GM10847 (cell line): ENCODE data around the gene SLC34A3.

Experiments used
- POLR2A ChIP-seq: IDR thresholded peaks from 2 replicates; pipeline ENCODE4 v1.6.1; 2011; ENCODE audit not compliant: insufficient read length; ENCODE audit errors: extremely low read depth

Gene SLC34A3

DNA sequence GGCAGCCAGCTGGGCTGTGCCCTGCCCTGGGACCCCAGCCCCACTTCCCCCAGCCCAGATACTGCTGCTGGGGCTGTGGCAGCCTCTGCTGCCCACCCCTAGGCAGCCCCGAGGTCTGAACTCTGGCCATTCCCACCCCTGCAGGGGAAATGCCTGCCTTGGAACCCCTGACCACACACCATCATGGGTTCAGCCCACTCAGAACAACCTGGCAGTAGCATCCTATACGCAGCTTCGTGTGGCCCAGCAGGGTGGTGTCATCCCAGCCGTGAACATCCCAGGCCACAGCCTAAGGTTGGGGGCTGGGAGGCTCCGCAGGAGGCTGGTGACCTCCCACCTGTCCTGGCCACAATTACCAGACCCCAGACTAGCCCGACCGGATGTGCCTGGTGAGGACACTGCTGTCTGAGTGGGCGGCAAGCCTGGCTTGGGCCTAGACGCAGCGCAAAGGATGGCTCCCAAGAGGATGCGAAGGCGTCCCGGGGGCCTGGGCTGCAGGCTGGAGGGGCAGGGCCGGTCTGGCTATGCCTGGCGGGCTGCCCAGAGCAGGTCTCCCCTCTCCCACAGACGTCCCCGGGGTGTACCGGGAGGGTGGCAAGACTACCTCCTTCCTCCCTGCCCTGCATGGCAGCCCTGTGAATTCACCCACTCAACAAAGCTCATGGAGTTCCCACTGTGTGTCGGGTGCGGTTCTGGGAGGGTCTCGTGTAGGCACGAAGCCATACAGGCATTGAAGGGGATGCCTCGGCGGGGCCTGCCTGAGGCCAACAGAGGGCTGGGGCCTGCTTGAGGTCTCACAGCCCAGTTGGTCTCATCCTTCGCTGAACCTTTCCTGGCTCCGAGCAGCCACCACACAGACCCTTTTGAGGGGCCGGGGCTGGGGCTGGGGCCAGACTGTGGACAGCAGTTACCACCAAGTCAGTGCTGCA lies 1.5 kb upstream of the SLC34A3 start:
- no peak for TF ChIP-seq POLR2A

DNA sequence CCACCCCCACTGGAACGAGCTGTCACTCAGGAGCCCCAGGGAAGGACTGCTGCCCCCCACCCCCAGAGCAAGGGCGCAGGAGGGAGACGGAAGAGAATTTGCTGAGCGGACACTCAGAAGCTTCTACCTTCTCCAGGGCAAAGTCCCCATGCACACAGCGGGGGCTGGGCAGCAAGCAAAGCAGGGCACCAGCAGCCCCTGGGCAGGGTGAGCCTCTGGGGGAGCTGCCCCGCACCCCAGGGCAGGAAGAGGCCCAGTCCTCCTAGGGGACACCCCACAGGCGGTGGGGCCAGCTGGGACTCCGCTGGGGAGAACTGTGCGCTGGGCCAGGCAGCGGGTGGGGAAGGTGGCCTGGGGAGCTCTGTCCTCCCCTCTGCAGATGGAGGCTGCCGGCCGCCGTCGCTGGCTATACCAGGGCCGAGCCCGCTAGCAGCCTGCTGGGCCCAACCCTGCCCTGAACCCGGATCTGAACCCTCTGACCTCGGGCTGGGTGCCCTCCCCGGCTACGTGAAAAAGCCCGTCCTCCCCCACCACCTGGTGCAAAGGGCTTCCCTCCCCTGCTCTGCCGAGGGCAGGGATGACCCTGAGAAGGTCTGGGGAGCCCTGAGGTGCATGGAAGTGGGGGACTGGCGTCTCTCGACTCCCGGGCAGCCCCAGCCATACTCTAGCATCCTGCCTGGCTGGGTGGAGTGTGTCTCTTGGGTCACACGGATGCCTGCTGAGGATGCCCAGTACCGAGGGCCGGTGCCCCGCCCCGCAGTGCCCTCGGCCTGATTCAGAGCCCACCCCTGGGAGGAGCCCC lies 597 bp upstream of the SLC34A3 start:
- no peak for TF ChIP-seq POLR2A

DNA sequence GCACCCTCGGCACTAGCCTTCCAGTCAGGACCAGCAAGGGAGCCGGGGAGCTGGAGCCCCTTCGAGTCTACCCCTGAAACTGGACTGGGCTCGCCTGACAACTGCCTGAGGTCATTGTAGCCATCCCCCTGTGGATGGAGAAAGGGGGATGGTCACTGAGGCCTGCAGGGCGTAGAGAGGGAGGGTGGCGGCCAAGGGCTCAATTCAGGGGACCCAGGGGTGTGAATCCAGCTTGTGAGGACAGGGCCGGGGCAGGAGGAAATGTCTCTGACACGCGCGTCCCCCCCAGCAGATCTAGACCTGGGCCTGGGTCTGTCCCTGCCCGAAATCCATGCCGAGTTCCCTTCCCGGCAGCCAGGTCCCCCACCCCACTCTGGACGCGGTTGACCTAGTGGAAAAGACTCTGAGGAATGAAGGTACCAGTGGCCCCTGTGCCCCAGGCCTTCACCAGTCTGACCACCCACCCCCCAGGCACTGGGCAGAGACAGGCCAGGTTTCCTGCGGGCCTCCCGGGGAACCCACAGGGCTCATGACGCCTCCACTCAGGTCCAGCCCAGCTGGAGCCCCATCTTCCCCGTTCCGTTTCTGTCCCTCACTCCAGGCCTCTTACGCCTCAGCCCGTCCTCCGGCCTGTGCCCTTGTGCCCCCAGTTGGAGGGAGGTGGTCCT lies 805 bp downstream of the SLC34A3 start:
- no peak for TF ChIP-seq POLR2A

GRCh38 chr9:137232101-137232500 lies 1.4 kb downstream of the SLC34A3 start:
- no peak for TF ChIP-seq POLR2A

DNA sequence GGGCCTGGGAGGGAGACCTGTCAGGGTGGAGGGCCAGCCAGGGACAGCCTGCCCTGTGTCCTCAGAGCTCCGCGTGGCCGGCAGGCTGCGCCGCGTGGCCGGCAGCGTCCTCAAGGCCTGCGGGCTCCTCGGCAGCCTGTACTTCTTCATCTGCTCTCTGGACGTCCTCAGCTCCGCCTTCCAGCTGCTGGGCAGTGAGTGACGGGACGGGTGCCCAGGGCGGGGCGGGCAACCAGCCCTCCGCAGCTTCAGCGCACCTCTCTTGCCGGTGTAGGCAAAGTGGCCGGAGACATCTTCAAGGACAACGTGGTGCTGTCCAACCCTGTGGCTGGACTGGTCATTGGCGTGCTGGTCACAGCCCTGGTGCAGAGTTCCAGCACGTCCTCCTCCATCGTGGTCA lies 1.8 kb downstream of the SLC34A3 start:
- TF ChIP-seq POLR2A: no peak

GRCh38 chr9:137233143-137233980 lies 2.7 kb downstream of the SLC34A3 start:
- TF ChIP-seq POLR2A: no peak

GRCh38 chr9:137234055-137234697 lies 3.5 kb downstream of the SLC34A3 start:
- TF ChIP-seq POLR2A: no peak

DNA sequence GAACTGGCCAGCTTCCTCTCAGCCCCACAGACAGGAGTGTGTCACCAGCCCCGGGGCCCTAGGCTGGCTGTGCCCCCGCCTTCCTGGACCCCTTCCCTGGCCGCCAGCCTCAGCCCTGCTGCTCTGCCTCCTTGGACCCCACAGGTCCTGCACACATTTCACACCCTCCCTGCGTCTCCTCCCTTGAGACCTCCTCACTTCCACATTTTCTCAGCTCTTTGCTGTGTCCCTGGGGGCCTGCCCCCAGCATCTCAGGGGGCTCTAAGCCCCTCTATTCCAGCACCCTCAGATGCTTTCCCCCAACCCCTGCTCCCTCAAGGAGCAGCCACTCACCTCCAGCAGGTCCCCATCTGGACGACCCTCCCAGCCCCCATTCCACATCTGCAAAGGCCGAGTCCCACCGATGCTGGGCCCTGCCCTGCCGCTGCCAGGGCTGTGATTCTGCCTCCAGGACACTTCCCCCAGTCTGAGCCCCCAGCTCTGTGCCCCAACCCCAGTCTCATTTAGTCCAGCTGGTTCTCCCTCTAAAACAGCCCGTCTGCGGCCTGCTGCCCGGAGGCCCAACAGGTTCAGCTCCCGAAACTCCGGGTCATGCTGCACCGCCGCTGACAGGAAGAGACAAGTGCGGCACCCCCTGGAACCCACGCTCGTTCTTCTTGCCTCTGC lies 4.2 kb downstream of the SLC34A3 start:
- no peak for TF ChIP-seq POLR2A

DNA sequence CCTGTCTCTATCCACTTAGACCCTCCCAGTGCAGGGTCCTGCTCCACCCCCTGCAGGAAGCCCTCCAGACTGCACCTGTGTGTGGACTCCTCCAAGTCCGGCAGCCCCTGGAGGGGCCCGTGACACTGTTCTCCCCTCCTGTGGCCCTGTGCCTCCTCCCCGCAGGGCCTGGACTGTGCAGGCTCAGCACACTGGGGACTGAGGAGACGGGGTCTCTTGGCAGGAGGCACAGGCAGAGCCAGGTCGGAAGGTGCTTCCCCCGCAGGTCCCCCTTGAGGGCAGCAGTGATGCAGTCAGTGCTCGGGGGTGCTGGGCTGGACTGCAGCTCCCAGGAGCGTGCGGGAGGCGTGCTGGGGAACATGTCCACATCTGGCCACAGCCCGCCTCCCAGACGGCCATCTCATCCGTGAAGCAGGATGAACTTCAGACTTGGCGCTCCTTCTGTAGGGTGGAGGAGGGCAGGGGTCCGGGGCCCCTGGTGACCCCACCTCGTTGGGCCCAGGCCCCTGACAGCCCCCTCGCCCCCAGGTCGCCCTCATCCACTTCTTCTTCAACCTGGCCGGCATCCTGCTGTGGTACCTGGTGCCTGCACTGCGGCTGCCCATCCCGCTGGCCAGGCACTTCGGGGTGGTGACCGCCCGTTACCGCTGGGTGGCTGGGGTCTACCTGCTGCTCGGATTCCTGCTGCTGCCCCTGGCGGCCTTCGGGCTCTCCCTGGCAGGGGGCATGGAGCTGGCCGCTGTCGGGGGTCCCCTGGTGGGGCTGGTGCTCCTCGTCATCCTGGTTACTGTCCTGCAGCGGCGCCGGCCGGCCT lies 4.9 kb downstream of the SLC34A3 start:
- no peak for TF ChIP-seq POLR2A

DNA sequence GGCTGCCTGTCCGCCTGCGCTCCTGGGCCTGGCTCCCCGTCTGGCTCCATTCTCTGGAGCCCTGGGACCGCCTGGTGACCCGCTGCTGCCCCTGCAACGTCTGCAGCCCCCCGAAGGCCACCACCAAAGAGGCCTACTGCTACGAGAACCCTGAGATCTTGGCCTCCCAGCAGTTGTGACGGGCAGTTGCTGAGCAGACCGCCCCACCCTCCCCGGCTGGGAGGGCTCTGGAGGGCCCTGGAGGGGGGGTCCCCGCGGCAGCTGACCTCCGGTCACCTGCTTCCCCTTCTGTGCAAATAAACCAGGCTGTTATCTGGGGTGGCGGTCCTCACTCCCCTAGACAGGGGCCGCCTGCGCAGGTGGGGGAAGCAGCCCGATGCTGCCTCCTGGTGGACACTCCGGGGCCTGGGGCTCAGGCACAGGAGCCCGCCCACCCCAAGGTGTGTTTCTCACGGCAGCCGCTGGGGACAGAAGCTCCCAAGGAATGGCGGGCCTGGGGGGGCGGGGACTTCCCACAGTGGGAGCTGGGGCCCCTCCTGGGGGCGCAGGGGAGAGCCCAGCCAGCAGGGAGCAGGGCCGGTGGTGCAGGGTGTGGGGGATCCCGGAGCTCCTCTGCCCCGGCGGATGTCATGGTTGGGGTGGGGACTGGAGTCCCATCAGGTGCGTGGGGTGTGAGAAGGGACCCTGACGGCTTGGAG lies 5.7 kb downstream of the SLC34A3 start:
- TF ChIP-seq POLR2A: no peak

DNA sequence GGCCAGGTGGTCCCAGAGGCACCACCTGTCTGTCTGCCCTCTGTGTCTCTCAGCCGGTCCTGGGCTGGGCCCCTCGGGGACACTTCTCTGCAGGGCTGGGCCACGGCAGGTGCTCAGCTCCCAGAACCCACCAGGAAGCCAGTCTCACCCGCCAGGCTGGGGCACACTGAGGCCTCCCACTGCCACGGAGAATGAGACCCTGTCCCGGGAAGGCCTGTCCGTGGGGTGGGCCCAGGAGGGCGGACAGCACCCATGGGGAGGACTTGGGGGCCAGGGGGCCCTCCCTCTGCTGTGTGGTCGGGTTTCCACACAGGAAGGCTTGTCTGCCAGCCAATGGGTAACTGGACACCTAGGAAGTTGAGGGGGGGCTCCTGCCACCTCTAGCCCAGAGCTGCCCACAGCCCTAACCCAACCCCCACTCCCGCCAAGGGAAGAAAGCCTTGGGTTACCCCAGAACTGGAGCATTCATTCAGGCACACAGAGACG lies 6.3 kb downstream of the SLC34A3 start:
- no peak for TF ChIP-seq POLR2A
